ENCODE data around the gene OR10H3.
"Not testable (repeated sequence)": the region's sequence is repeated elsewhere in the genome, so short reads cannot be mapped to it uniquely, and the experiment has no call there.

Gene OR10H3

GRCh38 chr19:15779756-15780476, 42.1 kb downstream of the OR10H3 start:
- no peak for DNase-seq (ENCODE audit: low read depth)

DNA sequence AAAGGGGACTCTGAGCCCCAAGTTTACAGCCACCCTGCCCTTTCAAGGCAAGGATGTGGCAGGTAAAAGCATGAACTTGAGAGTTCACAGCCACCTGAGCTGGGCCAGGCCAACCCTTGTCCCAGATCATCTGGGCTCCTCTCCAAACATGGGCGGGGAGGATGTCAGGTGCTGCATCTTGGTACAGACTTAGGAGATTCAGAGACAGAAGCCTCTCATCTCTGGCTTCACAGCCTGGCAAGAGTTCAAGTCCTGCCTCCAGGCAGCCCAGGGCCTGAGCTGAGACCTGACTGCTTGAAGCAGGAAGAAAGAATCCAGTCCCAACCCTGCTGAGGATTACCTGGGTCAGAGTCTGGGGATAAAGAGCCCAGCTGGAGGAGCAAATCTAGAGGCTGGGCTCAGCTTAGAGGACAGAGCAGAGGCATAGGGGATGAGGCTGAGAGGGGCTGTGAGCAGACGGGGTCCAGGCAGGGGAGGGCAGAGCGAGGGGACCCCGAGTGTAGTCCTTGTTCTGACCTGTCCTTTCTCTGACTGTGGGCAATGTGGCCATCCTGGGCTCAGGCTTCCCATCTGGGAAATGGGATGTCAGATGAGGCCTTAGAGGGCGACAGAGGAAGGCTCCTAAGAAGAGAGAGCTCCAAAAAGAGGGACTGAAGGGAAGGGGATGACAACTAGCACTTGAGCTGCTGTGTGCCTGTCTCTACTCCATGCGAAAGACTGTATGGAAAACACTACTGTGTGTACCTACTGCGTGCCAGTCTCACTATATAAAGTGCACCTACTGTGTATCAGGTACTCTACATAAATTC, 43.0 kb downstream of the OR10H3 start:
- DNase-seq (ENCODE audit: low read depth), result no peak

DNA sequence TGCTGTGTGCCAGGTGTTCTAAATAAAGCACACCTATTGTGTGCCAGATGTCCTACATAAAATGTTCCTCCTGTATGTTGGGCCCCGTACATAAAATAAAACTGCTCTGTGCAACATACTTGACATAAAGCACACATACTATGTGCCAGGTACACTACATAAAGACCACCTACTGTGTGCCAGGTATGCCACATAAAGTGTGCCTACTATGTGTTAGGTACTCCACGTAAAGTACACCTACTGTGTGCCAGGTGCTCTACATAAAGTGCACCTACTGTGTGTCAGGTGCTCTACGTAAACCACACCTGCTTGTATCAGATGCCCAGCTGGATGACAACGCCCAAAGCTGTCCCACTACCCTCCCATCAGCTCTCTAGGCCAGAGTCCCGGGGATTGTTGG, 43.9 kb downstream of the OR10H3 start:
- DNase-seq (ENCODE audit: low read depth), result no peak

DNA sequence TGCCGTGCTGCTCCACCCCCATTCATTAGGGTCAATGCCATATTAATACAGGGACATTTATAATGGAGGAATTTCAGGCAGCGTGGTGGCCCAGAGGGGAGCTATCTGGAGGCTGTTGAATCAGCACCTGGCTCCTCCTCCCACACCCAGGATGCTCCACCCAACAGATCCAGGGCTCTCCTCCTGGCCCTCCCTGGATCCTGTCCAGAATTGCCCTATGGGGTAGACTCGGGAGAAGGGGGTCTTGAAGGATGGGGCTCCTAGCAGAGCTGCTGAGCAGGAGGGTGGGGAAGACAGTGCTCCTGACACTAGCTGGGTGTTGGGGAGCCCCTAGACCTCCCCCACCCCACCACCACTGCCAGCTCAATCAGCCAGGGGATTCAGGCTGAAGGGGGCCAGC, 44.4 kb downstream of the OR10H3 start:
- DNase-seq (ENCODE audit: low read depth), result no peak

GRCh38 chr19:15782896-15783295, 45.1 kb downstream of the OR10H3 start:
- DNase-seq (ENCODE audit: low read depth), result not testable (repeated sequence)

DNA sequence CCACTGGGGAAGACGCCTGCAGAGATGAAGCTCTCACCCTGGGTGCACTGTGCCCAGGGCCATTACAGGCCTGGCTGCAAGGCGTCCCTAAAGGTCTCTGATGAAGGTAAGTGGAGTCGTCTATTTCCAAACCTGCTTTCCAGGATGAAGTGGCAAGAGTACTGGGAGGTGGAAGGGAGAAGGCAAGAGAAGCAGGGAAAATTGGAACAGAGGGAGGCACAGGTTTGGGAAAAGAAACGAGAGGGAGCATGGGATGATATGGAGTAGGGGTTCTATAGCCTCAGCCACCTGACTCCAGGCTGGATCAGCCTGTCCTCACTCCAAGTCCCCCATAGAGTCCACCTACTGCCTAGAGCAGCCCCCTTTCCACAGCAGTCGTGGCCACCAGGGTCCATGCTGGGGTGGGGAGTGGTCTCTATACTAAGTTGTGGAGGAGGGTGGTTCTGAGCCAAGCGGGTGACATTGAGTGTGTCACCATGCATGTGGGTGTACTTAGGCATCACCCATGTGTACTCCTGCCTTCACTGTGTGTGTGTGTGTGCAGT, 49.9 kb downstream of the OR10H3 start, which contains the start of gene OR10H5:
Gene OR10H5 (plus strand): TSS at position 51 of the 545 bp plus-strand sequence. CDS start 6,388 bp downstream, outside the sequence.
- DNase-seq (ENCODE audit: low read depth), result no peak

DNA sequence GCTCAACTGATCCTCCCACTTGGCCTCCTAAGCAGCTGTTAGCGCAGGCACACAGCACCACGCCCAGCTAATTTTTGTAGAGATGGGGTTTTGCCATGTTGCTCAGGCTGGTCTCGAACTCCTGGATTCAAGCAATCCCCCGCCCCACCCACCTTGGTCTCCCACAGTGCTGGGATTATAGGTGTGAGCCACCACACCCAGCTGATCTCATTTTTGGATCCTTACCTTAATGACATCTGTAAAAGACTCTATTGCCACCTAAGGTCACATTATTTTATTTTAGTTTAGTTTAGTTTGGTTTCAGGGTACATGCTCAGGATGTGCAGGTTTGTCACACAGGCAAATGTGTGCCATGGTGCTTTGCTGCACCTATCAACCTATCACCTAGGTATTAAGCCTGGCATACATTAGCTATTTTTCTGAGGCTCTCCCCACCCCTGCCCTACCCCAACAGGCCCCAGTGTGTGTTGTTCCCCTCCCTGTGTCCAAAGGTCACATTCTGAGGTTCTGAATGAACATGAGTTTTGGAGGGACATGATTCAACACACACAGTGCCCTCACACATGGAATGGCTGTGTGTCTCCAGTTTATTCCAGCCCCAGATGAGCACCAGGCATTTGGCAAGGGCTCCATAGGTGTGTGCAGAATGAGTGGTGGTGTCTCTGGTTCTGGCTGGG, 50.9 kb downstream of the OR10H3 start:
- no peak for DNase-seq (ENCODE audit: low read depth)

GRCh38 chr19:15790096-15790495, 52.3 kb downstream of the OR10H3 start:
- DNase-seq (ENCODE audit: low read depth), result no peak

Data from non-pigmented ciliary epithelial cell (primary cell).